Fibroblast of lung (primary cell): ENCODE measurements around the gene RBBP5. TPM values are rescaled to one million over a fixed set of nuclear protein-coding genes. Genes with fewer than 3 reads are reported as not detected.

Source experiments
- DNase-seq, 2 donors: peaks; one replicate each; pipeline versions ENCODE4 v3.0.0 to v3.0.0-alpha.2; 2010; ENCODE audit warnings: low read depth in 2 of 2
- H2AFZ ChIP-seq: 2 replicates; pipeline ENCODE4 v1.5.1; 2012; ENCODE audit warnings: low read length, control low read depth, inconsistent platforms
- H3K27ac ChIP-seq: 2 replicates; pipeline ENCODE4 v1.5.1; 2011; ENCODE audit warnings: low read length, control low read depth; ENCODE audit not compliant: insufficient read depth
- H3K27me3 ChIP-seq: 2 replicates; pipeline ENCODE4 v1.5.1; 2011; ENCODE audit warnings: mild to moderate bottlenecking, low read length; ENCODE audit not compliant: control insufficient read depth, insufficient read depth
- H3K36me3 ChIP-seq: 2 replicates; pipeline ENCODE4 v1.5.1; 2011; ENCODE audit warnings: low read length; ENCODE audit not compliant: control insufficient read depth, insufficient read depth
- H3K4me1 ChIP-seq: 2 replicates; pipeline ENCODE4 v1.5.1; 2011; ENCODE audit warnings: low read length; ENCODE audit not compliant: control insufficient read depth, insufficient read depth; ENCODE audit errors: extremely low read depth
- H3K4me2 ChIP-seq: 2 replicates; pipeline ENCODE4 v1.5.1; 2011; ENCODE audit warnings: low read length, control low read depth; ENCODE audit not compliant: insufficient read depth; ENCODE audit errors: extremely low read depth
- H3K4me3 ChIP-seq, 4 experiments: fragments of 200-600 bp in 1 of 4; sonication (generic) in 1 of 4; replicated peaks in 1 of 4; 2 replicates each; pipeline ENCODE4 v1.5.1; 2011 to 2016; ENCODE audit warnings: low read length in 4 of 4, low read depth in 3 of 4, mild to moderate bottlenecking in 3 of 4, control low read depth in 2 of 4, inconsistent platforms in 1 of 4, mixed read lengths in 1 of 4; ENCODE audit not compliant: insufficient read depth in 1 of 4; ENCODE audit errors: control extremely low read depth in 1 of 4
- H3K79me2 ChIP-seq: 2 replicates; pipeline ENCODE4 v1.5.1; 2012; ENCODE audit warnings: mild to moderate bottlenecking, low read length, inconsistent platforms; ENCODE audit not compliant: control insufficient read depth, insufficient read depth
- H3K9ac ChIP-seq: 2 replicates; pipeline ENCODE4 v1.5.1; 2011; ENCODE audit warnings: mild to moderate bottlenecking, low read length, control low read depth; ENCODE audit not compliant: insufficient read depth
- H3K9me3 ChIP-seq: 2 replicates; pipeline ENCODE4 v1.5.1; 2012; ENCODE audit warnings: low read depth, low read length; ENCODE audit not compliant: control insufficient read depth, insufficient read depth
- H4K20me1 ChIP-seq: 2 replicates; pipeline ENCODE4 v1.5.1; 2011; ENCODE audit warnings: low read length; ENCODE audit not compliant: control insufficient read depth, insufficient read depth; ENCODE audit errors: extremely low read depth
- CTCF ChIP-seq, 2 donors: IDR thresholded peaks in 1 of 2; conservative IDR thresholded peaks in 1 of 2; 1 replicate in 1 of 2; 2 replicates in 1 of 2; pipeline ENCODE4 v1.5.1; 2011 to 2012; ENCODE audit warnings: low read length in 2 of 2, control low read depth in 1 of 2, inconsistent platforms in 1 of 2, low read depth in 1 of 2, mild to moderate bottlenecking in 1 of 2
- EZH2 ChIP-seq: IDR thresholded peaks from 2 replicates; pipeline ENCODE4 v1.5.1; 2012; ENCODE audit warnings: low read length, control low read depth, mild to moderate bottlenecking; ENCODE audit errors: missing control alignments
- polyA plus RNA-seq, 2 donors: library from polyadenylated mRNA; depleted of rRNA in 1 of 2; stranded (reverse) in 1 of 2; unstranded in 1 of 2; fragments of >200 nt; gene quantifications; 2 replicates each; pipeline ENCODE4 v1.2.1, GENCODE V29; 2011 to 2012; ENCODE audit warnings: missing spikeins in 1 of 2
- total RNA-seq: library from RNA; depleted of rRNA; stranded (reverse); fragments of >200 nt; gene quantifications from 2 replicates; pipeline ENCODE4 v1.2.1, GENCODE V29; 2014

RBBP5 gene
- total and polyA plus RNA-seq, 2 donors (not counting 1 experiment from before 2014, with no cell fraction given) = 16.4 to 19.8 TPM

GRCh38 chr1:205076245-205076761 lies 45.5 kb downstream of the RBBP5 start:
- Histone ChIP-seq H3K9ac (no peak overlapping the region), H3K27me3 (no peaks in the 10 kb centered on the region), H3K79me2 (no peaks in the 10 kb centered on the region), H3K4me3 (no peak overlapping the region), H3K9me3 (no peaks in the 10 kb centered on the region), H2AFZ (no peak overlapping the region), H3K4me2 (no peak overlapping the region), H3K4me1 (no peaks in the 10 kb centered on the region), H4K20me1 (no peaks in the 10 kb centered on the region), H3K27ac (no peak overlapping the region), H3K36me3 (no peaks in the 10 kb centered on the region)
- no peak for DNase-seq
- TF ChIP-seq CTCF (conservative IDR thresholded peaks at IDR 0.05 in 1 of 2, IDR thresholded peaks at IDR 0.05 in 1 of 2; ENCODE audit: low read depth in 1 of 2, low read length in 2 of 2) (no peak), EZH2 (no peak)

GRCh38 chr1:205075642-205076155 lies 46.1 kb downstream of the RBBP5 start:
- no peaks in the 10 kb centered on the region for H3K4me1 ChIP-seq
- no peaks in the 10 kb centered on the region for H4K20me1 ChIP-seq
- no peak overlapping the region for H3K27ac ChIP-seq
- no peak overlapping the region for H3K4me3 ChIP-seq
- H3K4me2 ChIP-seq = no peak overlapping the region
- H3K36me3 ChIP-seq = no peaks in the 10 kb centered on the region
- H2AFZ ChIP-seq = no peak overlapping the region
- H3K79me2 ChIP-seq = no peaks in the 10 kb centered on the region
- TF ChIP-seq CTCF (conservative IDR thresholded peaks at IDR 0.05 in 1 of 2, IDR thresholded peaks at IDR 0.05 in 1 of 2; ENCODE audit: low read depth in 1 of 2, low read length in 2 of 2) = no peak
- no peak for TF ChIP-seq EZH2
- H3K9me3 ChIP-seq = no peaks in the 10 kb centered on the region
- H3K27me3 ChIP-seq = no peaks in the 10 kb centered on the region
- H3K9ac ChIP-seq = no peak overlapping the region
- no peak for DNase-seq

GRCh38 chr1:205074513-205074912 lies 47.3 kb downstream of the RBBP5 start:
- Histone ChIP-seq H3K27ac (no peak overlapping the region), H3K36me3 (no peaks in the 10 kb centered on the region), H3K27me3 (no peaks in the 10 kb centered on the region), H3K9ac (no peak overlapping the region), H3K4me2 (no peak overlapping the region), H3K9me3 (no peaks in the 10 kb centered on the region), H3K4me1 (no peaks in the 10 kb centered on the region), H3K79me2 (no peaks in the 10 kb centered on the region), H2AFZ (no peak overlapping the region), H4K20me1 (no peaks in the 10 kb centered on the region), H3K4me3 (no peak overlapping the region)
- DNase-seq = no peak
- TF ChIP-seq CTCF (conservative IDR thresholded peaks at IDR 0.05 in 1 of 2, IDR thresholded peaks at IDR 0.05 in 1 of 2; ENCODE audit: low read depth in 1 of 2, low read length in 2 of 2) (no peak), EZH2 (no peak)
